HG03575 (cell line): Measurements from ENCODE around the gene SPAG5.

Experiments
- ATAC-seq: cut with Tn5 transposase; IDR thresholded peaks from one replicate; pipeline ENCODE4 v1.9.1; 2021; ENCODE audit not compliant: unreplicated experiment, insufficient number of reproducible peaks, low FRiP score; ENCODE audit errors: extremely low read depth

SPAG5 gene, protein sequence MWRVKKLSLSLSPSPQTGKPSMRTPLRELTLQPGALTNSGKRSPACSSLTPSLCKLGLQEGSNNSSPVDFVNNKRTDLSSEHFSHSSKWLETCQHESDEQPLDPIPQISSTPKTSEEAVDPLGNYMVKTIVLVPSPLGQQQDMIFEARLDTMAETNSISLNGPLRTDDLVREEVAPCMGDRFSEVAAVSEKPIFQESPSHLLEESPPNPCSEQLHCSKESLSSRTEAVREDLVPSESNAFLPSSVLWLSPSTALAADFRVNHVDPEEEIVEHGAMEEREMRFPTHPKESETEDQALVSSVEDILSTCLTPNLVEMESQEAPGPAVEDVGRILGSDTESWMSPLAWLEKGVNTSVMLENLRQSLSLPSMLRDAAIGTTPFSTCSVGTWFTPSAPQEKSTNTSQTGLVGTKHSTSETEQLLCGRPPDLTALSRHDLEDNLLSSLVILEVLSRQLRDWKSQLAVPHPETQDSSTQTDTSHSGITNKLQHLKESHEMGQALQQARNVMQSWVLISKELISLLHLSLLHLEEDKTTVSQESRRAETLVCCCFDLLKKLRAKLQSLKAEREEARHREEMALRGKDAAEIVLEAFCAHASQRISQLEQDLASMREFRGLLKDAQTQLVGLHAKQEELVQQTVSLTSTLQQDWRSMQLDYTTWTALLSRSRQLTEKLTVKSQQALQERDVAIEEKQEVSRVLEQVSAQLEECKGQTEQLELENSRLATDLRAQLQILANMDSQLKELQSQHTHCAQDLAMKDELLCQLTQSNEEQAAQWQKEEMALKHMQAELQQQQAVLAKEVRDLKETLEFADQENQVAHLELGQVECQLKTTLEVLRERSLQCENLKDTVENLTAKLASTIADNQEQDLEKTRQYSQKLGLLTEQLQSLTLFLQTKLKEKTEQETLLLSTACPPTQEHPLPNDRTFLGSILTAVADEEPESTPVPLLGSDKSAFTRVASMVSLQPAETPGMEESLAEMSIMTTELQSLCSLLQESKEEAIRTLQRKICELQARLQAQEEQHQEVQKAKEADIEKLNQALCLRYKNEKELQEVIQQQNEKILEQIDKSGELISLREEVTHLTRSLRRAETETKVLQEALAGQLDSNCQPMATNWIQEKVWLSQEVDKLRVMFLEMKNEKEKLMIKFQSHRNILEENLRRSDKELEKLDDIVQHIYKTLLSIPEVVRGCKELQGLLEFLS

GRCh38 chr17:28598799-28599310 is at the start of gene SPAG5:
Gene SPAG5, minus strand, starts transcription at chr17:28599025. Its CDS starts 79 bp downstream, at chr17:28598946.
- no peak for ATAC-seq

DNA sequence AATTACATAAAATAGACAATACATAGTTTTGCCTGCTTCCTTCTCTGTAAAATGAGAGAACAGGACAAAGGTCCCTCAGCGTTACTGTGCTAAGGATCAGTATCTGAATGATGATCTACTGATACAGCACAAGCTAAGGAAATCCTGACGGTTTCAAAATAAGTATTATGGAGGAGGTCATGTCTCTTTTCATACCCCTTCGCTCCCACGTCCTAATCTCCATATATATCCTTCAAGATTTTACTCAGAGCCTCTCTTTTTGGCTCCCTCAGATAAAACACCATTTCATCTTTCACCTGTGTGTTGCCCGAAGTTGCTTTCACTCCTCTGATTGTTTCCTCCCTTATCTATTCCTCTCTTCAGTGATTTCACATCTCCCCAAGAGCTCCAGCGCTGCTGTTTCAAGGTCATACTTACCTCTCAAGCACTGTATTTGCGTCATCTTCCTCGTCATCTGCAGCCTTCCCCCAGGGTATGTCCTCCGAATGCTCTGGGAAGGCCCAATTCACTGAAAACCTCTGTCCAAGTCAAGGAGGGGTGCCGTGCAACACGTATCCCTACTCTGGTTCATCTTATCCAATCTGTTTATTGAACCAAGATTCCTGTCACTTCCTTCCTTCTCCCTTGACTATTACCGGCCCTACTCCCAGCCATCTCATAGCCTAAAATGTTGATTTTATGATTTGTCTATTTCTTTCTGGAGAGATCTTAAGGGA is 47.4 kb upstream of the SPAG5 start:
- ATAC-seq = no peak

- no peak for ATAC-seq
Observed at GRCh38 chr17:28645576-28645939, 46.7 kb upstream of the SPAG5 start.

- no peak for ATAC-seq
Observed at GRCh38 chr17:28644787-28645575, 46.2 kb upstream of the SPAG5 start, which contains the start of gene BLTP2. Gene BLTP2, minus strand, starts transcription at chr17:28645158. Its CDS starts 102 bp downstream, at chr17:28645056.

GRCh38 chr17:28643983-28644786 is 45.4 kb upstream of the SPAG5 start:
- ATAC-seq = no peak

- no peak for ATAC-seq
Observed at GRCh38 chr17:28641579-28641978, 42.8 kb upstream of the SPAG5 start.

GRCh38 chr17:28635506-28635905 is 36.7 kb upstream of the SPAG5 start:
- no peak for ATAC-seq

DNA sequence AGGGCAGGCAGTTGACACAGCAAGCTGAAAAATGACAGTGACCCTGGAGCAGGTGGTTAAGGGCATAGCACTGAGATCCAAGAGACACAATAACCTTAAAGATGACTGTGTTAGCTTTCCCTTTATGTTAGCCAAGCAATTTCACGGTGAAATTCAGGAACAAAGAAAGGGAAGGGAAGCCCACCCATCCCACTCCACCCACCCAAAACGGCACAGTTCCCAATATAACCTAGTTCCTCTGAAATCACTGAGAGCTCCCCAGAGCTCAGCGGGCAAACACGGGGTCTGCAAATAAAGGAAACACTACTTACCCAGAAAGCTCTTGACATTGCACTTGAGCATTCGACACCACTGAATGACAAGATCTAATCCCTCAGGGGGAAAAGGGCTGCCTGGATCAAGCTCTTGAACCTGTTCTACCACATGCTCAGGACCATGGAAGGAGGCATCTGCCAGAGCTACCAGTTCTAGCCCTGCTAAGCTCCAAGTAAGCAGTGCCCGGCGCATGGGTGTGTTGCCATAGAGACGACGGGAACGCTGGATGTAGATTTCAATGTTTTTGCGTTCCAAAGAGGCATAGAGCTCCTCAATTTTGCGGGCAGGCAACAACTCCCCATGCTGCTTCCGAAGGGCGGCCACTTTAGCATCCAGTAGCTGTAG is 35.5 kb upstream of the SPAG5 start:
- ATAC-seq = no peak

DNA sequence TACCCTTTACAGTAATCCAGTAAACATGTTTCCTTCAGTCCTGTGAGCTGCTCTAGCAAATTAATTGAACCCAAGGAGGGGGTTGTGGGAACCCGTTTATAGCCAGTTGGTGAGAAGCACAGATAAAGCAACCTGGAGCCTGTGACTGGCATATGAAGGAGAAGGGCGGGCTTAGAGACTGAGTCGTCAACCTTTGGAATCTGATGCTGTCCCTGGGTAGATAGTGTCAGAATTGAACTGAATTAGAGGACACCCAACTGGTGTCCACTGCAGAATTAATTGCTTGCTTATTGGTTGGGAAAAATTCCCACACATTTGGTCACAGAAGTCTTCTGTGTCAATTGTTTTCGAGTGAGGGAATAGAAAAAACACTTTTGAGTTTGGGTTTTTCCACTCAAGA is 28.0 kb upstream of the SPAG5 start:
- no peak for ATAC-seq

- ATAC-seq = no peak
Observed at GRCh38 chr17:28624148-28624547, 25.3 kb upstream of the SPAG5 start.

GRCh38 chr17:28623696-28624095 is 24.9 kb upstream of the SPAG5 start:
- ATAC-seq = no peak

- no peak for ATAC-seq
Observed at GRCh38 chr17:28622186-28622585, 23.4 kb upstream of the SPAG5 start.

- ATAC-seq = no peak
Observed at GRCh38 chr17:28620010-28620409, 21.2 kb upstream of the SPAG5 start.

DNA sequence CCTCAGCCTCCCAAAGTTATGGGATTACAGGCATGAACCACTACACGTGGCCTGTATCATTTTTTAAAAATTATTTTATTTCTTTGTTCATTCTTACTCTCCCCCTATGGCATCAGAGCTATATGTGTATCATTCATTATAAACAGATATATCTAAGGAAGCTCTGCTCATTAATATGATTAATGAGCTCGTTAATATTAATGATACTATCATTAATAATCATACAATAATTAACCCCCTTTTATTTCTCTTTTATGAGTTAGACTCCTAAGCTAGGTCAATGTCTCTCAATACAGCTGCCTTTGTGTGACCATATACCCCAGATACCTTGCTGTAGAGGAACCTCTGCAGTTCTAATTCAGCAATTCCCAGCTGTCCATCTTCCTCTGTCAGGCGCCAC is 19.6 kb upstream of the SPAG5 start:
- ATAC-seq = no peak

GRCh38 chr17:28616281-28616680 is 17.5 kb upstream of the SPAG5 start:
- no peak for ATAC-seq

- ATAC-seq = no peak
Observed at GRCh38 chr17:28615260-28615940, 16.6 kb upstream of the SPAG5 start.
